ENCODE measurements around the gene GM2A. TPM values are rescaled to one million over a fixed set of nuclear protein-coding genes. Genes with fewer than 3 reads are reported as not detected.

GM2A gene
- total RNA-seq, 1 experiment from 2014 or later, result 27.6 TPM

GRCh38 chr5:151225475-151225874 lies 27.5 kb upstream of the GM2A start:
- ChIA-PET POLR2A (no interaction called here), CTCF (interaction anchor here (0.6 kb wide), 1 partner anchor 14 kb away, joined by 9 read pairs; no protein-coding TSS in a partner anchor)
- no peak for TF ChIP-seq CTCF (IDR thresholded peaks at IDR 0.05; ENCODE audit: insufficient read depth in 1 of 2, low read depth in 1 of 2, low read length in 1 of 2, severe bottlenecking in 1 of 2, unreplicated experiment in 1 of 2)
- no peaks in the 10 kb centered on the region for H3K9me3 Mint-ChIP-seq (ENCODE audit: unreplicated experiment)
- Histone ChIP-seq H3K4me1 (peaks cover 10% of the 10 kb centered on the region), H3K9me3 (0 out of 2 replicates have a peak, but pooled peaks cover 2% of the 10 kb centered on the region), H3K4me3 (ENCODE audit: low read depth, low read length) (no peak overlapping the region), H3K27me3 (replicated peaks; ENCODE audit: control insufficient read depth, insufficient read depth, low read length) (no peaks in the 10 kb centered on the region), H3K36me3 (ENCODE audit: control insufficient read depth, insufficient read depth, low read length) (no peaks in the 10 kb centered on the region)
- H3K36me3 Mint-ChIP-seq (ENCODE audit: insufficient read depth, unreplicated experiment), result no peaks in the 10 kb centered on the region
- H3K27me3 Mint-ChIP-seq (ENCODE audit: insufficient read depth, unreplicated experiment), result no peaks in the 10 kb centered on the region
- BruUV-seq (replicated peaks), result no TSS peak
- no peaks in the 10 kb centered on the region for H3K4me1 Mint-ChIP-seq (ENCODE audit: low read depth, unreplicated experiment)
- H3K4me3 Mint-ChIP-seq (ENCODE audit: unreplicated experiment), result no peak overlapping the region
- no peak overlapping the region for H3K27ac Mint-ChIP-seq (ENCODE audit: unreplicated experiment)
- intact Hi-C loops (cut with micrococcal nuclease; ENCODE audit: unreplicated experiment), result no loop called here
- no peak for DNase-seq

- no peak for DNase-seq
- Mint-ChIP-seq H3K4me3 (ENCODE audit: unreplicated experiment) (no peak overlapping the region), H3K27ac (ENCODE audit: unreplicated experiment) (no peak overlapping the region), H3K4me1 (ENCODE audit: low read depth, unreplicated experiment) (no peaks in the 10 kb centered on the region), H3K36me3 (ENCODE audit: insufficient read depth, unreplicated experiment) (no peaks in the 10 kb centered on the region), H3K9me3 (ENCODE audit: unreplicated experiment) (no peaks in the 10 kb centered on the region), H3K27me3 (ENCODE audit: insufficient read depth, unreplicated experiment) (no peaks in the 10 kb centered on the region)
- Histone ChIP-seq H3K27me3 (replicated peaks; ENCODE audit: control insufficient read depth, insufficient read depth, low read length) (no peaks in the 10 kb centered on the region), H3K36me3 (ENCODE audit: control insufficient read depth, insufficient read depth, low read length) (no peaks in the 10 kb centered on the region), H3K9me3 (0 out of 2 replicates have a peak, but pooled peaks cover 3% of the 10 kb centered on the region), H3K4me3 (ENCODE audit: low read depth, low read length) (no peak overlapping the region), H3K4me1 (peaks cover 4% of the 10 kb centered on the region)
- TF ChIP-seq CTCF (IDR thresholded peaks at IDR 0.05; ENCODE audit: insufficient read depth in 1 of 2, low read depth in 1 of 2, low read length in 1 of 2, severe bottlenecking in 1 of 2, unreplicated experiment in 1 of 2), result no peak
- no TSS peak for BruUV-seq (replicated peaks)
- CTCF ChIA-PET, result interaction anchor here (0.5 kb wide), 1 partner anchor 54 kb away, joined by 7 read pairs; no protein-coding TSS in a partner anchor
- intact Hi-C loops (cut with micrococcal nuclease; ENCODE audit: unreplicated experiment), result no loop called here
- POLR2A ChIA-PET, result no interaction called here
These were observed 25.0 kb upstream of the GM2A start for GRCh38 chr5:151227918-151228447.

DNA sequence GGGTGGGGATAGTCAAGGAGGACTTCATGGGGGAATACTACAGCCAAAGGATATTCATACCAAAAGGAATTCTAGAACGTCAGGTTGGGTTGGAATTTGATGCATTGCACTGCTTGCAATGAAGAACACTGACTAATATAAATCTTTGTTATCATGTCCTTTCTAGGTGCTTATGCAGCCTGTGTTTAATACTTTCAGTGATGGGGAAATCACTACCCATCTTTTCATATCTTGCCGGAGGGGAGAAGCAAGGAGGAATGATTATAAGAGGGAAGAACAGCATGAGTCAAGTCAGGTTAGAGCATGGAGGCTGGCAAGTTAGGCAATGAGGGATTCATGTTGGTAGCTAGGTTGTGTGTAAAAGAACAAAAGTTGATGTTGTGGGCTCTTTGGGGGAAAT lies 24.0 kb upstream of the GM2A start:
- POLR2A ChIA-PET, result no interaction called here

More for the DNA sequence above, 24.0 kb upstream of the GM2A start:
- Mint-ChIP-seq H3K27me3 (ENCODE audit: insufficient read depth, unreplicated experiment) (peaks cover 3% of the 10 kb centered on the region), H3K4me1 (ENCODE audit: low read depth, unreplicated experiment) (no peaks in the 10 kb centered on the region), H3K27ac (ENCODE audit: unreplicated experiment) (no peak overlapping the region), H3K4me3 (ENCODE audit: unreplicated experiment) (no peak overlapping the region), H3K9me3 (ENCODE audit: unreplicated experiment) (no peaks in the 10 kb centered on the region), H3K36me3 (ENCODE audit: insufficient read depth, unreplicated experiment) (no peaks in the 10 kb centered on the region)
- Histone ChIP-seq H3K27me3 (replicated peaks; ENCODE audit: control insufficient read depth, insufficient read depth, low read length) (no peaks in the 10 kb centered on the region), H3K9me3 (0 out of 2 replicates have a peak, but pooled peaks cover 3% of the 10 kb centered on the region), H3K36me3 (ENCODE audit: control insufficient read depth, insufficient read depth, low read length) (no peaks in the 10 kb centered on the region), H3K4me1 (no peaks in the 10 kb centered on the region), H3K4me3 (ENCODE audit: low read depth, low read length) (no peak overlapping the region)
- no peak for DNase-seq
- CTCF ChIA-PET, result interaction anchor here (1.2 kb wide), 1 partner anchor 10 kb away, joined by 6 read pairs; no protein-coding TSS in a partner anchor
- intact Hi-C loops (cut with micrococcal nuclease; ENCODE audit: unreplicated experiment), result no loop called here
- TF ChIP-seq CTCF (IDR thresholded peaks at IDR 0.05; ENCODE audit: insufficient read depth in 1 of 2, low read depth in 1 of 2, low read length in 1 of 2, severe bottlenecking in 1 of 2, unreplicated experiment in 1 of 2), result no peak
- no TSS peak for BruUV-seq (replicated peaks)
